Stomach (tissue), 4 donors: ENCODE results near the gene MCCD1.

Experiments
- POLR2A ChIP-seq, 4 donors: fragments of 450-650 bp; IDR thresholded peaks; one replicate each; pipeline ENCODE4 v1.6.1; 2016; ENCODE audit warnings: antibody characterized with exemption in 4 of 4, control low read depth in 2 of 4, mild to moderate bottlenecking in 1 of 4, moderate library complexity in 1 of 4
- TF ChIP-seq, protein P1 (sequence below), 7 experiments: fragments of 450-650 bp in 4 of 7; fragments of 200-600 bp in 3 of 7; sonication (generic) in 3 of 7; IDR thresholded peaks; one replicate each; pipeline ENCODE4 v1.5.1; 2016 to 2019; ENCODE audit warnings: antibody characterized with exemption in 7 of 7, control low read depth in 2 of 7, mild to moderate bottlenecking in 1 of 7

DNA sequence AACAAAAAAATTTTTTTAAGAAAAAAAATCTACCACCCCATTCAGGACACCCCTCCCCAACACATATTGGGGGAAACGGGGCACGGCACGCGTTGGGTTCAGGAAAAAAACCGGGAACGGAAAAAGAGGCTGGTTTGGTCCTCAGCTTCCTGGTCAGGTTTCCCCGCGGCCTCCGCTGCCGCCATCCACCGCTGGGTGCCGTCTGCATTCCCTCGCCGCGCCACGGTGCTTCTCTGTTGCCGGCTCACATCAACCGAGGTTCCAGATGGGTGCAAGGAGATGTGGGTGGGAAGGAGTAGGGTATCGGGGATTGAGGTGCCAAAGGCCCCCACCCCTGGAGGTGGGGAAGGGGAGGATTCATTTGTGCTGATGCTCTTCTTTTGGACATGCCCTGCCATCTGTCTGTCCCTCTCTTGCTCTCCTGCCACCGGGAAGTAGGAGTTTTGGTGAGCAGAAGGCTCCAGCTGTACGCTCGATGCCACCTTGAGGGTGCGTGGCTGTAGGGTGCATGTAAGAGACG, 5.8 kb downstream of the MCCD1 start:
- TF ChIP-seq, protein P1, sequence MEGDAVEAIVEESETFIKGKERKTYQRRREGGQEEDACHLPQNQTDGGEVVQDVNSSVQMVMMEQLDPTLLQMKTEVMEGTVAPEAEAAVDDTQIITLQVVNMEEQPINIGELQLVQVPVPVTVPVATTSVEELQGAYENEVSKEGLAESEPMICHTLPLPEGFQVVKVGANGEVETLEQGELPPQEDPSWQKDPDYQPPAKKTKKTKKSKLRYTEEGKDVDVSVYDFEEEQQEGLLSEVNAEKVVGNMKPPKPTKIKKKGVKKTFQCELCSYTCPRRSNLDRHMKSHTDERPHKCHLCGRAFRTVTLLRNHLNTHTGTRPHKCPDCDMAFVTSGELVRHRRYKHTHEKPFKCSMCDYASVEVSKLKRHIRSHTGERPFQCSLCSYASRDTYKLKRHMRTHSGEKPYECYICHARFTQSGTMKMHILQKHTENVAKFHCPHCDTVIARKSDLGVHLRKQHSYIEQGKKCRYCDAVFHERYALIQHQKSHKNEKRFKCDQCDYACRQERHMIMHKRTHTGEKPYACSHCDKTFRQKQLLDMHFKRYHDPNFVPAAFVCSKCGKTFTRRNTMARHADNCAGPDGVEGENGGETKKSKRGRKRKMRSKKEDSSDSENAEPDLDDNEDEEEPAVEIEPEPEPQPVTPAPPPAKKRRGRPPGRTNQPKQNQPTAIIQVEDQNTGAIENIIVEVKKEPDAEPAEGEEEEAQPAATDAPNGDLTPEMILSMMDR (IDR thresholded peaks at IDR 0.05) = no peak
- no peak for TF ChIP-seq POLR2A (IDR thresholded peaks at IDR 0.05)
